ENCODE results near the gene CDH2. TPM values are rescaled to one million over a fixed set of nuclear protein-coding genes. Genes with fewer than 3 reads are reported as not detected.

CDH2 gene
- total and polyA plus RNA-seq, 9 donors: 2.9 to 78.3 (median 11.2) TPM

- TF ChIP-seq EP300 (IDR thresholded peaks at IDR 0.05) (no peak), POLR2A (IDR thresholded peaks at IDR 0.05) (no peak), CTCF (IDR thresholded peaks at IDR 0.05) (no peak)
- Histone ChIP-seq H3K27ac (no peak overlapping the region), H3K4me1 (ENCODE audit: insufficient read depth) (no peaks in the 10 kb centered on the region), H3K27me3 (no peaks in the 10 kb centered on the region), H3K36me3 (no peaks in the 10 kb centered on the region), H3K9me3 (no peaks in the 10 kb centered on the region), H3K4me3 (no peak overlapping the region)
- DNase-seq: no peak
- intact Hi-C loops (cut with DNase I): no loop called here
- 89 to 93% (median 89%) methylated on average over 5 of the region's 5 CpGs for WGBS, 3 donors
Observed at GRCh38 chr18:28003451-28003850, 173.5 kb downstream of the CDH2 start.

GRCh38 chr18:28002841-28003240 is 174.1 kb downstream of the CDH2 start:
- no peaks in the 10 kb centered on the region for H3K9me3 ChIP-seq
- no peaks in the 10 kb centered on the region for H3K4me1 ChIP-seq (ENCODE audit: insufficient read depth)
- H3K27me3 ChIP-seq: no peaks in the 10 kb centered on the region
- no peak for TF ChIP-seq EP300 (IDR thresholded peaks at IDR 0.05)
- no peak for TF ChIP-seq CTCF (IDR thresholded peaks at IDR 0.05)
- no peak for TF ChIP-seq POLR2A (IDR thresholded peaks at IDR 0.05)
- WGBS, 3 donors: 86 to 89% (median 88%) methylated on average over 5 of the region's 5 CpGs
- no peak overlapping the region for H3K4me3 ChIP-seq
- no peaks in the 10 kb centered on the region for H3K36me3 ChIP-seq
- no peak for DNase-seq
- H3K27ac ChIP-seq: no peak overlapping the region
- intact Hi-C loops (cut with DNase I): no loop called here

- Histone ChIP-seq H3K9me3 (no peaks in the 10 kb centered on the region), H3K4me1 (ENCODE audit: insufficient read depth) (no peaks in the 10 kb centered on the region), H3K4me3 (no peak overlapping the region), H3K27me3 (no peaks in the 10 kb centered on the region), H3K27ac (no peak overlapping the region), H3K36me3 (no peaks in the 10 kb centered on the region)
- DNase-seq: no peak
- intact Hi-C loops (cut with DNase I): no loop called here
- no peak for TF ChIP-seq EP300 (IDR thresholded peaks at IDR 0.05)
- WGBS, 3 donors: 84 to 92% (median 89%) methylated on average over 3 of the region's 3 CpGs
Observed at GRCh38 chr18:27996801-27997272, 180.1 kb downstream of the CDH2 start.

GRCh38 chr18:27995770-27996502 is 181.0 kb downstream of the CDH2 start:
- H3K4me3 ChIP-seq: no peak overlapping the region
- H3K4me1 ChIP-seq (ENCODE audit: insufficient read depth): no peaks in the 10 kb centered on the region
- WGBS, 3 donors: 89 to 97% (median 95%) methylated on average over 6 of the region's 6 CpGs
- intact Hi-C loops (cut with DNase I): no loop called here
- H3K27me3 ChIP-seq: no peaks in the 10 kb centered on the region
- TF ChIP-seq POLR2A (IDR thresholded peaks at IDR 0.05) (no peak), EP300 (IDR thresholded peaks at IDR 0.05) (no peak), CTCF (IDR thresholded peaks at IDR 0.05) (no peak)
- no peaks in the 10 kb centered on the region for H3K36me3 ChIP-seq
- DNase-seq: no peak
- no peak overlapping the region for H3K27ac ChIP-seq
- H3K9me3 ChIP-seq: no peaks in the 10 kb centered on the region

GRCh38 chr18:27994571-27994970 is 182.4 kb downstream of the CDH2 start:
- Histone ChIP-seq H3K9me3 (no peaks in the 10 kb centered on the region), H3K36me3 (no peaks in the 10 kb centered on the region), H3K27ac (no peak overlapping the region), H3K4me1 (ENCODE audit: insufficient read depth) (no peaks in the 10 kb centered on the region), H3K27me3 (no peaks in the 10 kb centered on the region), H3K4me3 (no peak overlapping the region)
- WGBS, 3 donors: 36 to 58% (median 57%) methylated on average over 3 of the region's 3 CpGs
- TF ChIP-seq POLR2A (IDR thresholded peaks at IDR 0.05) (no peak), EP300 (IDR thresholded peaks at IDR 0.05) (no peak)
- no peak for DNase-seq
- intact Hi-C loops (cut with DNase I): no loop called here

Measured in ovary (tissue), 9 donors.